ENCODE data around the gene SLC31A1. TPM values are rescaled to one million over a fixed set of nuclear protein-coding genes. Genes with fewer than 3 reads are reported as not detected.

SLC31A1 gene
- total and polyA plus RNA-seq, 2 of the 8 experiments (the other 6 are each of a cell fraction or from before 2014, with no cell fraction given) = 23.9 to 40.8 TPM

- Histone ChIP-seq H3K79me1 (ENCODE audit: low read depth, low read length) (no peaks in the 10 kb centered on the region), H3K79me2 (ENCODE audit: control insufficient read depth in 1 of 2, insufficient read depth in 2 of 2, low read length in 2 of 2) (no peaks in the 10 kb centered on the region), H2BK15ac (ENCODE audit: low read length) (no peak overlapping the region), H3K9me3 (ENCODE audit: insufficient read depth in 2 of 2, low read depth in 1 of 2, low read length in 1 of 2) (no peaks in the 10 kb centered on the region), H3K36me3 (ENCODE audit: control insufficient read depth in 2 of 4, insufficient read depth in 4 of 4, low read length in 3 of 4) (peaks cover 0 to 60% (median 33%) of the 10 kb centered on the region in 4 experiments; a peak in 7 of 8 replicates), H3K4me3 (ENCODE audit: extremely low read depth in 1 of 4, insufficient read depth in 2 of 4, low read depth in 3 of 4, low read length in 4 of 4) (no peak overlapping the region), H2AK5ac (ENCODE audit: low read depth, low read length) (no peak overlapping the region), H4K8ac (ENCODE audit: extremely low read depth, insufficient read depth, low read length) (no peak overlapping the region), H4K5ac (ENCODE audit: insufficient read length, low read depth, low read length) (no peak overlapping the region), H2BK12ac (ENCODE audit: low read depth, low read length) (no peak overlapping the region), H3K27me3 (replicated peaks in 1 of 4; ENCODE audit: control insufficient read depth in 3 of 4, extremely low read depth in 1 of 4, insufficient read depth in 3 of 4, low read length in 3 of 4) (no peaks in the 10 kb centered on the region), H3K4me2 (ENCODE audit: insufficient read depth in 1 of 2, low read depth in 2 of 2, low read length in 2 of 2) (no peak overlapping the region), H3K56ac (replicated peaks; ENCODE audit: insufficient read length, low read depth, low read length) (no peak overlapping the region), H2BK120ac (replicated peaks; ENCODE audit: low read depth, low read length) (no peak overlapping the region), H2BK5ac (ENCODE audit: low read depth, low read length) (no peak overlapping the region), H3K4ac (replicated peaks; ENCODE audit: insufficient read length, low read depth, low read length) (no peak overlapping the region), H3K9ac (replicated peaks in 1 of 4; ENCODE audit: extremely low read depth in 1 of 4, low read depth in 3 of 4, low read length in 3 of 4) (no peak overlapping the region), H4K20me1 (replicated peaks in 1 of 2; ENCODE audit: control insufficient read depth in 1 of 2, insufficient read depth in 2 of 2, low read length in 2 of 2) (peaks cover 0 to 1% of the 10 kb centered on the region in 2 experiments), H3K27ac (ENCODE audit: low read depth, low read length) (no peak overlapping the region), H3K18ac (ENCODE audit: extremely low read depth, low read length) (no peak overlapping the region), H3K23ac (ENCODE audit: insufficient read length) (no peak overlapping the region), H3K23me2 (ENCODE audit: low read depth, low read length) (no peaks in the 10 kb centered on the region), H2AFZ (ENCODE audit: low read length) (no peak overlapping the region), H3K4me1 (replicated peaks in 1 of 4; ENCODE audit: control insufficient read depth in 3 of 4, insufficient read depth in 4 of 4, low read length in 3 of 4) (no peaks in the 10 kb centered on the region), H2BK20ac (ENCODE audit: low read length) (no peak overlapping the region), H3K14ac (ENCODE audit: insufficient read length) (no peak overlapping the region), H4K91ac (replicated peaks; ENCODE audit: insufficient read length, low read length) (no peak overlapping the region)
- 93% methylated on average over 7 of the region's 7 CpGs; no CpG with 5 or more reads in 1 of the 2 experiments for WGBS, 2 experiments (ENCODE audit: extremely low coverage in 1 of 2, insufficient coverage in 1 of 2, insufficient read length in 1 of 2, insufficient replicate concordance in 2 of 2, low coverage in 1 of 2, low lambda C conversion rate in 2 of 2, missing lambda C conversion rate in 1 of 2)
- DNase-seq (ENCODE audit: low read depth in 1 of 2, low spot score in 2 of 2) = no peak
- ChIA-PET CTCF (ENCODE audit: partially characterized antibody) (interaction anchor here (0.6 to 1.6 kb wide), 7 partner anchors 10 to 46 kb away, joined by 3 to 7 read pairs (median 3); no protein-coding TSS in a partner anchor), POLR2A (ENCODE audit: partially characterized antibody) (interaction anchor here (1.0 kb wide), 1 partner anchor 37 kb away, joined by 4 read pairs; no protein-coding TSS in a partner anchor)
- TF ChIP-seq EGR1 (IDR thresholded peaks at IDR 0.05; ENCODE audit: borderline replicate concordance, low read depth, low read length) = no peak
- no peak for FAIRE-seq
Observed at GRCh38 chr9:113186137-113186755, 35.1 kb upstream of the SLC31A1 start.
